IMR-90 (cell line): Measurements from ENCODE around the gene ATP2C2. TPM values are rescaled to one million over a fixed set of nuclear protein-coding genes. Genes with fewer than 3 reads are reported as not detected.

ENCODE experiments used
- ATAC-seq: fragments of 200-7000 bp; cut with Tn5 transposase; 2 replicates; pipeline ENCODE4 v1.9.1; 2020; ENCODE audit warnings: low read depth, mild to moderate bottlenecking, moderate library complexity
- BruUV-seq: library from RNA; stranded (reverse); fragments of 400-500 nt; replicated peaks from 2 replicates; lab custom pipeline; 2021; lab: Mats Ljungman, UMichigan
- CTCF ChIA-PET: fragments of 300-600 bp; formaldehyde crosslinking; extraction: SDS; loops from one replicate; lab custom pipeline; 2021; ENCODE audit warnings: antibody characterized with exemption; lab: Yijun Ruan, JAX
- POLR2A ChIA-PET: fragments of 300-600 bp; sonication (Branson Sonifier 250); formaldehyde crosslinking; loops from one replicate; lab custom pipeline; 2022; ENCODE audit warnings: antibody characterized with exemption; ENCODE audit not compliant: unreplicated experiment; lab: Charles Lee
- DNase-seq: peaks from one replicate; pipeline ENCODE4 v3.0.0; 2013
- H2AFZ ChIP-seq: replicated peaks from 2 replicates; pipeline ENCODE3; 2013; ENCODE audit warnings: low read length, mild to moderate bottlenecking; ENCODE audit not compliant: poor library complexity
- H2AK5ac ChIP-seq: 2 replicates; pipeline ENCODE4 v1.6.1; 2013; ENCODE audit warnings: low read depth, low read length, inconsistent platforms
- H2AK9ac ChIP-seq: replicated peaks from 2 replicates; pipeline ENCODE3; 2013; ENCODE audit warnings: mild to moderate bottlenecking, low read depth, low read length, moderate library complexity; ENCODE audit not compliant: poor library complexity
- H2BK120ac ChIP-seq: 2 replicates; pipeline ENCODE4 v1.6.1; 2013; ENCODE audit warnings: low read depth, low read length, inconsistent platforms
- H2BK15ac ChIP-seq: 3 replicates; pipeline ENCODE4 v1.6.1; 2013; ENCODE audit warnings: low read depth, low read length, inconsistent platforms
- H2BK20ac ChIP-seq: 2 replicates; pipeline ENCODE4 v1.6.1; 2013; ENCODE audit warnings: low read depth, mild to moderate bottlenecking, inconsistent platforms, low read length, moderate library complexity
- H2BK5ac ChIP-seq: 2 replicates; pipeline ENCODE4 v1.6.1; 2013; ENCODE audit warnings: mild to moderate bottlenecking, low read depth, low read length, inconsistent platforms; ENCODE audit not compliant: poor library complexity, severe bottlenecking
- H3K14ac ChIP-seq: replicated peaks from 2 replicates; pipeline ENCODE4 v1.6.1; 2013; ENCODE audit warnings: low read depth, low read length, inconsistent platforms
- H3K18ac ChIP-seq: 2 replicates; pipeline ENCODE4 v1.6.1; 2013; ENCODE audit warnings: low read depth, low read length, control low read depth
- H3K23ac ChIP-seq: 2 replicates; pipeline ENCODE4 v1.6.1; 2013; ENCODE audit warnings: low read depth, low read length, inconsistent platforms
- H3K27ac ChIP-seq: 2 replicates; pipeline ENCODE4 v1.5.1; 2013; ENCODE audit warnings: mild to moderate bottlenecking, control low read depth, low read length; ENCODE audit not compliant: insufficient read depth
- H3K27me3 ChIP-seq: 2 replicates; pipeline ENCODE4 v1.6.1; 2013; ENCODE audit warnings: low read length; ENCODE audit not compliant: control insufficient read depth, insufficient read depth
- H3K36me3 ChIP-seq: 2 replicates; pipeline ENCODE4 v1.6.1; 2013; ENCODE audit warnings: low read length, mixed read lengths; ENCODE audit not compliant: control insufficient read depth, insufficient read depth
- H3K4ac ChIP-seq: 2 replicates; pipeline ENCODE4 v1.6.1; 2013; ENCODE audit warnings: low read depth, low read length, inconsistent platforms
- H3K4me1 ChIP-seq: 2 replicates; pipeline ENCODE4 v1.6.1; 2013; ENCODE audit warnings: low read length, mixed read lengths; ENCODE audit not compliant: control insufficient read depth, insufficient read depth
- H3K4me2 ChIP-seq: 2 replicates; pipeline ENCODE4 v1.6.1; 2013; ENCODE audit warnings: low read depth, mild to moderate bottlenecking, control low read depth, low read length, moderate library complexity
- H3K4me3 ChIP-seq: 2 replicates; pipeline ENCODE4 v1.5.1; 2013; ENCODE audit warnings: low read depth, mild to moderate bottlenecking, control low read depth, low read length, moderate library complexity; ENCODE audit not compliant: insufficient read depth
- H3K56ac ChIP-seq: 2 replicates; pipeline ENCODE4 v1.6.1; 2013; ENCODE audit warnings: low read length, inconsistent platforms; ENCODE audit not compliant: insufficient read depth; ENCODE audit errors: extremely low read depth
- H3K79me1 ChIP-seq, 2 experiments: 2 replicates each; pipeline ENCODE4 v1.6.1; 2013; ENCODE audit warnings: low read length in 2 of 2, inconsistent platforms in 1 of 2, low read depth in 1 of 2
- H3K9ac ChIP-seq: 2 replicates; pipeline ENCODE4 v1.6.1; 2013; ENCODE audit warnings: low read depth, low read length, control low read depth
- H3K9me1 ChIP-seq: 2 replicates; pipeline ENCODE4 v1.6.1; 2013; ENCODE audit warnings: low read length, inconsistent platforms; ENCODE audit not compliant: insufficient read depth
- H3K9me3 ChIP-seq: 2 replicates; pipeline ENCODE4 v1.6.1; 2013; ENCODE audit warnings: low read length; ENCODE audit not compliant: control insufficient read depth, insufficient read depth
- H4K20me1 ChIP-seq: 2 replicates; pipeline ENCODE4 v1.6.1; 2013; ENCODE audit warnings: low read length, inconsistent platforms; ENCODE audit not compliant: insufficient read depth
- H4K5ac ChIP-seq: 2 replicates; pipeline ENCODE4 v1.6.1; 2013; ENCODE audit warnings: mild to moderate bottlenecking, low read depth, low read length, control low read depth
- H4K8ac ChIP-seq, 2 experiments: 2 replicates each; pipeline ENCODE4 v1.6.1; 2013; ENCODE audit warnings: low read depth in 2 of 2, low read length in 2 of 2, control low read depth in 1 of 2, inconsistent platforms in 1 of 2
- H4K91ac ChIP-seq: 2 replicates; pipeline ENCODE4 v1.6.1; 2013; ENCODE audit warnings: low read depth, low read length, inconsistent platforms; ENCODE audit not compliant: insufficient read depth
- BHLHE40 ChIP-seq: fragments of 150-350 bp; IDR thresholded peaks from 2 replicates; pipeline ENCODE4 v1.6.1; 2016; ENCODE audit warnings: mild to moderate bottlenecking, low read depth, low read length
- CEBPB ChIP-seq: IDR thresholded peaks from 2 replicates; pipeline ENCODE4 v1.6.1; 2012; ENCODE audit warnings: low read depth, low read length, improper control_type of control experiment
- CHD1 ChIP-seq: IDR thresholded peaks from 2 replicates; pipeline ENCODE4 v1.6.1; 2012; ENCODE audit warnings: low read depth, low read length, improper control_type of control experiment
- CTCF ChIP-seq: conservative IDR thresholded peaks from 2 replicates; pipeline ENCODE4 v1.5.1; 2012; ENCODE audit warnings: mild to moderate bottlenecking, low read depth, low read length, improper control_type of control experiment
- ELK1 ChIP-seq: fragments of 150-350 bp; IDR thresholded peaks from 2 replicates; pipeline ENCODE4 v1.6.1; 2016; ENCODE audit warnings: low read depth, mild to moderate bottlenecking, low read length, moderate library complexity, borderline replicate concordance
- FOS ChIP-seq: fragments of 150-350 bp; IDR thresholded peaks from 2 replicates; pipeline ENCODE4 v1.6.1; 2016; ENCODE audit warnings: low read depth, low read length
- MAFK ChIP-seq: IDR thresholded peaks from 2 replicates; pipeline ENCODE4 v1.6.1; 2012; ENCODE audit warnings: low read depth, low read length, improper control_type of control experiment
- MAZ ChIP-seq: IDR thresholded peaks from 2 replicates; pipeline ENCODE4 v1.6.1; 2012; ENCODE audit warnings: low read depth, mild to moderate bottlenecking, low read length, improper control_type of control experiment, moderate library complexity, borderline replicate concordance
- MXI1 ChIP-seq: IDR thresholded peaks from 2 replicates; pipeline ENCODE4 v1.6.1; 2012; ENCODE audit warnings: low read depth, mild to moderate bottlenecking, low read length, moderate library complexity, borderline replicate concordance
- NFE2L2 ChIP-seq: fragments of 150-350 bp; IDR thresholded peaks from 2 replicates; pipeline ENCODE4 v1.6.1; 2016; ENCODE audit warnings: low read depth, mild to moderate bottlenecking, low read length
- POLR2A ChIP-seq: IDR thresholded peaks from 2 replicates; pipeline ENCODE4 v1.6.1; 2012; ENCODE audit warnings: mild to moderate bottlenecking, low read depth, low read length
- RAD21 ChIP-seq: IDR thresholded peaks from 2 replicates; pipeline ENCODE4 v1.6.1; 2012; ENCODE audit warnings: low read length, improper control_type of control experiment
- RCOR1 ChIP-seq: IDR thresholded peaks from 2 replicates; pipeline ENCODE4 v1.6.1; 2012; ENCODE audit warnings: mild to moderate bottlenecking, low read length, improper control_type of control experiment; ENCODE audit not compliant: insufficient replicate concordance
- RFX5 ChIP-seq: IDR thresholded peaks from 2 replicates; pipeline ENCODE4 v1.8.0; 2012; ENCODE audit warnings: low read depth, mild to moderate bottlenecking, low read length, moderate library complexity
- SMC3 ChIP-seq: fragments of 150-350 bp; IDR thresholded peaks from 2 replicates; pipeline ENCODE4 v1.6.1; 2016; ENCODE audit warnings: low read depth, mild to moderate bottlenecking, antibody characterized with exemption, low read length, moderate library complexity
- USF2 ChIP-seq: fragments of 150-350 bp; IDR thresholded peaks from 2 replicates; pipeline ENCODE4 v1.6.1; 2017; ENCODE audit warnings: mild to moderate bottlenecking, antibody characterized with exemption, low read length, low read depth
- whole genome bisulfite sequencing, 2 experiments: methylation state at CpG; one replicate each; pipeline versions ENCODE4 v1.1.5 to v1.1.7; 2013; ENCODE audit warnings: missing lambda C conversion rate in 2 of 2; ENCODE audit not compliant: insufficient read length in 1 of 2; ENCODE audit errors: extremely low coverage in 2 of 2; 5-methylcytosine and 5-hydroxymethylcytosine counted together
- dilution Hi-C: fragments of 300-500 bp; cut with HindIII; formaldehyde crosslinking; loops from one replicate; pipeline ENCODE4 v1.14.3; 2018; ENCODE audit warnings: low sequenced_read_pairs; ENCODE audit not compliant: unreplicated experiment
- in situ Hi-C: fragments of 300-500 bp; cut with MboI; formaldehyde crosslinking; loops from 3 replicates; pipeline ENCODE4 v1.14.3; 2019; ENCODE audit warnings: low sequenced_read_pairs, inconsistent platforms, mixed read lengths
- intact Hi-C: fragments of 100-400 bp; cut with micrococcal nuclease; formaldehyde crosslinking; loops from 2 replicates; pipeline ENCODE4 v1.10.0; 2022
- polyA plus RNA-seq, 3 experiments: library from polyadenylated mRNA; depleted of rRNA; stranded (reverse); fragments of >200 nt; gene quantifications; 2 replicates each; pipeline ENCODE4 v1.2.3, GENCODE V29; 2012; ENCODE audit warnings: low replicate concordance in 1 of 3
- total RNA-seq: library from RNA; depleted of rRNA; stranded (reverse); fragments of >200 nt; gene quantifications from 2 replicates; pipeline ENCODE4 v1.2.3, GENCODE V29; 2012

The ATP2C2 gene
- total and polyA plus RNA-seq, 2 of the 4 experiments (the other 2 are of a cell fraction), result not detected

GRCh38 chr16:84320511-84320910, 47.8 kb upstream of the ATP2C2 start:
- BruUV-seq, result no TSS peak
- Histone ChIP-seq H4K8ac (no peak overlapping the region), H2AK9ac (no peak overlapping the region), H3K23ac (no peak overlapping the region), H2BK20ac (no peak overlapping the region), H2AK5ac (no peak overlapping the region), H3K56ac (no peak overlapping the region), H3K9ac (no peak overlapping the region), H4K20me1 (no peaks in the 10 kb centered on the region), H2BK5ac (no peak overlapping the region), H3K4me2 (no peak overlapping the region), H4K91ac (no peak overlapping the region), H4K5ac (no peak overlapping the region), H3K9me3 (peaks cover 4% of the 10 kb centered on the region), H3K4ac (no peak overlapping the region), H2BK120ac (no peak overlapping the region), H3K27me3 (no peaks in the 10 kb centered on the region), H2BK15ac (no peak overlapping the region), H3K4me1 (no peaks in the 10 kb centered on the region), H3K36me3 (peaks cover 24% of the 10 kb centered on the region), H2AFZ (no peak overlapping the region), H3K9me1 (no peaks in the 10 kb centered on the region), H3K4me3 (no peak overlapping the region), H3K18ac (no peak overlapping the region), H3K27ac (no peak overlapping the region), H3K79me1 (no peaks in the 10 kb centered on the region; a peak in 2 of 4 replicates), H3K14ac (no peak overlapping the region)
- dilution Hi-C loops, result no loop called here
- CTCF ChIA-PET, result no interaction called here
- POLR2A ChIA-PET, result no interaction called here
- intact Hi-C loops, result no loop called here
- ATAC-seq (no peak), DNase-seq (no peak)
- TF ChIP-seq ELK1, result no peak
- no peak for TF ChIP-seq MXI1
- TF ChIP-seq CTCF, result no peak
- TF ChIP-seq FOS, result no peak
- TF ChIP-seq BHLHE40, result no peak
- no peak for TF ChIP-seq RAD21
- no peak for TF ChIP-seq RCOR1
- TF ChIP-seq CEBPB, result no peak
- TF ChIP-seq POLR2A, result no peak
- no peak for TF ChIP-seq RFX5
- no peak for TF ChIP-seq MAFK
- TF ChIP-seq CHD1, result no peak
- TF ChIP-seq SMC3, result no peak
- no peak for TF ChIP-seq NFE2L2
- TF ChIP-seq MAZ, result no peak
- no peak for TF ChIP-seq USF2
- WGBS, 2 experiments, result 56% methylated on average over 3 of the region's 5 CpGs; no CpG with 5 or more reads in 1 of the 2 experiments
- in situ Hi-C loops, result no loop called here
